Stimulated activated CD4-positive, alpha-beta T cell treated with anti-CD3 and anti-CD28 coated beads, Interleukin-15, amount 100 ng/mL, for 1 hour (primary cell): ENCODE results near the gene RNF41.
"Not testable (repeated sequence)": the region's sequence is repeated elsewhere in the genome, so short reads cannot be mapped to it uniquely, and the experiment has no call there.

Experiments
- DNase-seq, 2 donors: peaks; one replicate each; pipeline ENCODE4 v3.0.0-alpha.2; 2020; ENCODE audit warnings: low read depth in 1 of 2, low spot score in 1 of 2

Gene RNF41

GRCh38 chr12:56213878-56214277, 7.8 kb downstream of the RNF41 start:
- DNase-seq: no peak

GRCh38 chr12:56212361-56212760, 9.4 kb downstream of the RNF41 start:
- no peak for DNase-seq

- DNase-seq: no peak
These were observed 13.7 kb downstream of the RNF41 start for GRCh38 chr12:56208006-56208405.

GRCh38 chr12:56206452-56207166, 15.1 kb downstream of the RNF41 start:
- no peak for DNase-seq

GRCh38 chr12:56205445-56205844, 16.3 kb downstream of the RNF41 start:
- no peak for DNase-seq

GRCh38 chr12:56204275-56204674, 17.4 kb downstream of the RNF41 start:
- DNase-seq: no peak

- no peak for DNase-seq
These were observed 18.9 kb downstream of the RNF41 start for GRCh38 chr12:56202838-56203237.

GRCh38 chr12:56202366-56202765, 19.4 kb downstream of the RNF41 start:
- no peak for DNase-seq

GRCh38 chr12:56198836-56199235, 22.9 kb downstream of the RNF41 start:
- DNase-seq: no peak

GRCh38 chr12:56197921-56198635, 23.6 kb downstream of the RNF41 start:
- DNase-seq: no peak

- not testable (repeated sequence) for DNase-seq
These were observed 24.7 kb downstream of the RNF41 start for GRCh38 chr12:56196818-56197550.

GRCh38 chr12:56193025-56193578, 28.6 kb downstream of the RNF41 start:
- DNase-seq: peak in 1 of 2 donors; percentile 34

GRCh38 chr12:56192582-56192981, 29.1 kb downstream of the RNF41 start:
- no peak for DNase-seq

GRCh38 chr12:56190695-56191155, 31.0 kb downstream of the RNF41 start:
- DNase-seq: no peak

- DNase-seq: peak; percentile 48 to 89
These were observed 31.6 kb downstream of the RNF41 start for GRCh38 chr12:56189918-56190694.

- DNase-seq: peak; percentile 70 to 78
These were observed 32.4 kb downstream of the RNF41 start, which contains the start of gene SMARCC2 for GRCh38 chr12:56189099-56189917. Gene SMARCC2, minus strand, starts transcription at chr12:56189483. Its CDS starts 22 bp downstream, at chr12:56189461.

- DNase-seq: no peak
These were observed 33.0 kb downstream of the RNF41 start for GRCh38 chr12:56188778-56189098.

- DNase-seq: no peak
These were observed 33.5 kb downstream of the RNF41 start for GRCh38 chr12:56188131-56188777.

- no peak for DNase-seq
These were observed 34.8 kb downstream of the RNF41 start for GRCh38 chr12:56186957-56187356.
